ENCODE results near the gene PDZK1. TPM values are rescaled to one million over a fixed set of nuclear protein-coding genes. Genes with fewer than 3 reads are reported as not detected.
"Not testable (repeated sequence)": the region's sequence is repeated elsewhere in the genome, so short reads cannot be mapped to it uniquely, and the experiment has no call there.

Gene PDZK1
- total RNA-seq, 1 experiment from 2014 or later, result not detected

DNA sequence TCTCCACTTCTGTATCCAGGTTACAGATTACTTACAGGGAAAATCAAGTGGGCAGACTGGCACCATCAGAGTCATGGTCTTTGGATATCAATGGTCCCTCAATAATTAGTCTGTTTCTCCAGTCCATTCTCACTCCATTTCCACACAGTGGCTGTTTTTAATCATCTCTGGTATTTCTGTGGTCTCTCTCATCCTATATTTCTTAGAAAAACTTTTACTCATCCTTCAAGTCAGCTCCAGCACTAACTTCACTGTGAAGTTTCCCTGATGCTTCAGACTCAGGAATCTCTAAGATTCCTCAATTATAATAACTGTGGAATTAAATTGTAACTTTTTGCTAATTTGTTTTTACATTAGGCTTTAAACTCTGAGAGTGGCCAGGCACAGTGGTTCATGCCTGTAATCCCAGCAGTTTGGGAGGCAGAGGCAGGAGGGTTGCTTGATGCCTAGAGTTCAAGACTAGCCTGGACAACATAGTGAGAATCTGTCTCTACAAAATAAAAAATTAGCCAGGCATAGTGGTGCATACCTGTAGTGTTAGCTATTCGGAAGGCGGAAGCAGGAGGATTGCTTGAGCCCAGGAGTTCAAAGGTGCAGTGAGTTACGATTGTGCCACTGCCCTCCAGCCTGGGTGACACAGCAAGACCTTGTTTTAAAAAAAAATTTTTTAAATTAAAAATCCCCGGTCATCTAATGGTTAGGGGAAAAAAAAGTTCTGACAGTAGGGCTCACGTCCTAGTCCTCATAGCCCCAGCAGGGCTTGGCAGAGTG lies 22.7 kb upstream of the PDZK1 start:
- no peaks in the 10 kb centered on the region for H3K27me3 ChIP-seq (ENCODE audit: low read length)
- no peaks in the 10 kb centered on the region for H3K9me3 ChIP-seq (ENCODE audit: low read length)
- no peaks in the 10 kb centered on the region for H3K9me2 ChIP-seq (replicated peaks; ENCODE audit: insufficient read depth, low read length)
- no peak overlapping the region for H3K4me2 ChIP-seq (ENCODE audit: low read depth, low read length, poor library complexity, severe bottlenecking)
- no peaks in the 10 kb centered on the region for H3K79me2 ChIP-seq (ENCODE audit: low read length)
- no peaks in the 10 kb centered on the region for H3K36me3 ChIP-seq (ENCODE audit: insufficient read depth, low read length)
- H4K20me1 ChIP-seq (ENCODE audit: insufficient read depth, low read depth, low read length), result no peaks in the 10 kb centered on the region
- no peak overlapping the region for H3K27ac ChIP-seq (ENCODE audit: low read length)
- H3K4me1 ChIP-seq (ENCODE audit: low read length), result peaks cover 11% of the 10 kb centered on the region
- DNase-seq, result no peak
- H3K9ac ChIP-seq (ENCODE audit: low read length), result no peak overlapping the region
- no peak overlapping the region for H2AFZ ChIP-seq (ENCODE audit: low read length)
- no peak overlapping the region for H3K4me3 ChIP-seq (ENCODE audit: low read length)

DNA sequence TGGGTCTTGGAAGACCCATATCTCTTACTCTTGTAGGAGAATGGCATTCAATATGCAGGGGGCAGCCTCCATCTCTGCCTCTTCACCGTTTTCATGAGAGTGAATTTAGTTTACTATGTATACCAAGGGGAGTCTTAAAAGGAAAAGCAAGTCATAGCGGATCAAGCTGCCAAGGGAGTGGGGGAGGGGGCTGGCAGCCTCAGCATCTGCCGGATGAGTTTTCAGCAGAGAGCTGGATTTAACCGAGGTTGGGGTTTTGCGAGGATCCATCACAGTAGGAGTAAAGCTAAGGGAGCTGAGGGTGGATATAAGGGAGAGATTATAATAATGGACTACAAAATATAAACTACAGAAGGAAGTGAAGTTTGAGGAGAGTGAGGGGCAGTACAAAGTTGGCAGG lies 22.0 kb upstream of the PDZK1 start:
- no peaks in the 10 kb centered on the region for H3K9me2 ChIP-seq (replicated peaks; ENCODE audit: insufficient read depth, low read length)
- no peak overlapping the region for H3K9ac ChIP-seq (ENCODE audit: low read length)
- H2AFZ ChIP-seq (ENCODE audit: low read length), result no peak overlapping the region
- no peaks in the 10 kb centered on the region for H3K36me3 ChIP-seq (ENCODE audit: insufficient read depth, low read length)
- no peak overlapping the region for H3K27ac ChIP-seq (ENCODE audit: low read length)
- no peaks in the 10 kb centered on the region for H3K27me3 ChIP-seq (ENCODE audit: low read length)
- H3K79me2 ChIP-seq (ENCODE audit: low read length), result no peaks in the 10 kb centered on the region
- H3K9me3 ChIP-seq (ENCODE audit: low read length), result no peaks in the 10 kb centered on the region
- no peak overlapping the region for H3K4me2 ChIP-seq (ENCODE audit: low read depth, low read length, poor library complexity, severe bottlenecking)
- H3K4me3 ChIP-seq (ENCODE audit: low read length), result no peak overlapping the region
- H4K20me1 ChIP-seq (ENCODE audit: insufficient read depth, low read depth, low read length), result no peaks in the 10 kb centered on the region
- H3K4me1 ChIP-seq (ENCODE audit: low read length), result peaks cover 7% of the 10 kb centered on the region
- DNase-seq, result no peak

DNA sequence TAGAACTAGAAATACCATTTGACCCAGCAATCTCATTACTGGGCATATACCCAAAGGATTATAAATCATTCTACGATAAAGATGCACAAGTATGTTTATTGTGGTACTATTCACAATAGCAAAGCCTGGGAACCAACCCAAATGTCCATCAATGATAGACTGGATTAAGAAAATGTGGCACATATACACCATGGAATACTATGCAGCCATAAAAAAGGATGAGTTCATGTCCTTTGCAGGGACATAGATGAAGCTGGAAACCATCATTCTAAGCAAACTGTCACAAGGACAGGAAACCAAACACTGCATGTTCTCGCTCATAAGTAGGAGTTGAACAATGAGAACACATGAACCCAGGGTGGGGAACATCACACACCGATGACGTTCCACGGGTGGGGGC lies 19.0 kb upstream of the PDZK1 start:
- H3K4me2 ChIP-seq (ENCODE audit: low read depth, low read length, poor library complexity, severe bottlenecking); DNase-seq; H3K4me3 ChIP-seq (ENCODE audit: low read length); H3K4me1 ChIP-seq (ENCODE audit: low read length); H3K9ac ChIP-seq (ENCODE audit: low read length); H3K9me2 ChIP-seq (replicated peaks; ENCODE audit: insufficient read depth, low read length); H3K27ac ChIP-seq (ENCODE audit: low read length); H3K9me3 ChIP-seq (ENCODE audit: low read length); H3K36me3 ChIP-seq (ENCODE audit: insufficient read depth, low read length); H3K79me2 ChIP-seq (ENCODE audit: low read length); H3K27me3 ChIP-seq (ENCODE audit: low read length); H2AFZ ChIP-seq (ENCODE audit: low read length); H4K20me1 ChIP-seq (ENCODE audit: insufficient read depth, low read depth, low read length): not testable (repeated sequence)

DNA sequence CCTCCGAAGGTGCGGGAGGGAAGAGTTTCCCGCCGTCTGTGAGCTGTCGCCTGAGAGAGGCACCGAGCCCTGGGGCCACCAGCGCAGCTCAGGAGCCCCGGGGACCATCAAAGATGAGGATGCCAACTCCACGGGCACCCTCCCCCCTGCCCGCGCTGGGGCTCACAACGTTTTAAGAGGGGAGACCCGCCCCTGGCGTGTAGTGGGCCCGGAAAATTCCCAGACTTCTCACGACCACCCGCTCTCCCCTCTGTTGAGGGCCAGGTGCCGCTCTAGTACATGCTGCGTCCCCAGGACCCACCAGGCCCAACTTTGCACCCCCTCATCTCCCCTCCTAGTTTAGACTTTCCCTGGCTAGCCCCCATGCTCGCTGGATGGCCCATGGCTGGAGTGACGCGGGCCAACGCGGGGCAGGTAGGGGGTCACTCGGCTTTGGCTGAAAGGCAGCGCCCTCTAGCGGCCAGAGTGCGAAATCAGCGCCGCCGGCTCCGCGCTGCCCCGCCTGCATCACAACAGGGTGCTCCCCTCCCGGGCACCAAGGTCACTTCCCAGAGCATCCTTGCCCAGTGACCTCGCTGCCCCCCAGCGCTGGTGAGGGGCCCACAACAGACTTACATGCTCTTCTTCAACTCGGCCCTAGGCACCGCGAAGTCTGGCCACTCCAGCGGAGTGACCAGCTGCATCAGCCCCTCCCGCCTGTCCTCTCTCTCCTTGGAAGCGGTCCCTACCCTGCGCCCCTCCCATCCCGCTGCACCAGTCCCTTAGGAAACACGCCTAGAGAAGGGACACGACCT lies 13.9 kb upstream of the PDZK1 start:
- no peak overlapping the region for H3K27ac ChIP-seq (ENCODE audit: low read length)

DNA sequence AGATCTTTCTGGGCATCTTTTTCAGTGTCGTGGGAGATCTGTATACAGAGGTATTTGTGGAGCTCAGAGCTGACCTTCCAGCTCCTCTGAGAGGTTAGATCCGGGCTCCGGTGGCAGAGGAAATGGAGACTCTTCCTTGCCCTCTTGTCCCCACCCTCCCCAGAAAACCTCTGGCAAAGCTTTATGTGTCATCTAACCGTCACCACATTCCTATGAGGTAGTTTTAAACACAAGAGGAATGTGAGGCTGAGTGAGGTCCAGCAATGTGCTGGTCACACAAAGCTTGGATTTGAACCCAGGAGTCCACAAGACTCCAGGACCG lies 13.3 kb upstream of the PDZK1 start:
- H4K20me1 ChIP-seq (ENCODE audit: insufficient read depth, low read depth, low read length), result no peaks in the 10 kb centered on the region
- no peak overlapping the region for H3K4me3 ChIP-seq (ENCODE audit: low read length)
- H3K27ac ChIP-seq (ENCODE audit: low read length), result no peak overlapping the region
- H3K4me1 ChIP-seq (ENCODE audit: low read length), result peaks cover 7% of the 10 kb centered on the region
- no peaks in the 10 kb centered on the region for H3K9me3 ChIP-seq (ENCODE audit: low read length)
- no peaks in the 10 kb centered on the region for H3K9me2 ChIP-seq (replicated peaks; ENCODE audit: insufficient read depth, low read length)
- DNase-seq, result no peak
- H3K4me2 ChIP-seq (ENCODE audit: low read depth, low read length, poor library complexity, severe bottlenecking), result no peak overlapping the region
- no peaks in the 10 kb centered on the region for H3K36me3 ChIP-seq (ENCODE audit: insufficient read depth, low read length)
- no peak overlapping the region for H3K9ac ChIP-seq (ENCODE audit: low read length)
- no peaks in the 10 kb centered on the region for H3K79me2 ChIP-seq (ENCODE audit: low read length)
- H3K27me3 ChIP-seq (ENCODE audit: low read length), result no peaks in the 10 kb centered on the region
- no peak overlapping the region for H2AFZ ChIP-seq (ENCODE audit: low read length)

More for the DNA sequence above, 13.9 kb upstream of the PDZK1 start:
- 0 out of 2 replicates have a peak overlapping the region, but pooled peaks have one; percentile 19 for H3K9ac ChIP-seq (ENCODE audit: low read length)
- peaks cover 7% of the 10 kb centered on the region for H3K4me1 ChIP-seq (ENCODE audit: low read length)
- H3K9me2 ChIP-seq (replicated peaks; ENCODE audit: insufficient read depth, low read length), result no peaks in the 10 kb centered on the region
- DNase-seq, result peak; percentile 82
- H3K36me3 ChIP-seq (ENCODE audit: insufficient read depth, low read length), result no peaks in the 10 kb centered on the region
- H3K79me2 ChIP-seq (ENCODE audit: low read length), result no peaks in the 10 kb centered on the region
- H3K4me3 ChIP-seq (ENCODE audit: low read length), result no peak overlapping the region
- no peaks in the 10 kb centered on the region for H4K20me1 ChIP-seq (ENCODE audit: insufficient read depth, low read depth, low read length)
- H3K9me3 ChIP-seq (ENCODE audit: low read length), result no peaks in the 10 kb centered on the region
- no peak overlapping the region for H3K4me2 ChIP-seq (ENCODE audit: low read depth, low read length, poor library complexity, severe bottlenecking)
- H2AFZ ChIP-seq (ENCODE audit: low read length), result no peak overlapping the region
- no peaks in the 10 kb centered on the region for H3K27me3 ChIP-seq (ENCODE audit: low read length)

DNA sequence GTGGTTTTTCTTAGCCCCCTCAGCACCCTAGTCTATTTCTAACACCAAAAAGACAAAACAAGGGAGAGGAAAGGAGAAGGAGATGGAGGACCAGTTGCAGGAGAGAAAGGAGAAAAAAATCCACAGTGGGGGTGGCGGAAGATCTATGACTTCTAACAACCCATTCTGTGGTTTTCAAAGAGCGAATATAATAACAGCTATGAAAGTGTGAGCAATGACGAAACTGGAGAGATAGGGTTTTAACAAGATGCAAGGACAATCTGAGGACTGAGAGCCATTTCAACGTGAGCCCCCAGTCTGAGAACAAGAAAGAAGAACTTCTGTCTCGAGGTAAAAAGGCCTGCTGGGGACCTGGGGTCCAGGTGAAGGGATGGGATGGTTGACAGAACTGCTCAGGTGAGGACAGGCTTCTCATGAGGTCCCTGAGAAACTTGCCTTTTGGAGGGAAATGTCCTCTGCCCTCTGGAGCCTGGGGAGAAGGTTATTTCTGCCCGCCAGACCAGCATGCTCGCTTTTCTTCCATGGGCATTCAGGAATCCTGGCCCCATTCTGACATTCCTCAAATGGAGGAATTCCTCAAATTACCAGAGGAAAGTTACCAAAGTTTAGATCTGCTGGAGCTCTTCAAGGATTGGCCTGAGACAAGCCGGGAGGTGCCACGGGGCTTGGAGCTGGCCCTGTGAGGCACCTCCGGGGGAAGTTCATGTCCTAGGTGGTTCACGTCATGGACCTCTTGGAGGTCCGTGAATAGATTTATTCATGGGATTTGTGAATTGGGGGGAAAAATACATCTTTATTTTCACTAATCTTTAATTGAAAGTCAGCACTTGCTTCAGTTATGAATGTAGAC lies 12.3 kb upstream of the PDZK1 start, which contains the start of gene CD160:
Gene CD160, plus strand, starts transcription at position 270 of the 850 bp plus-strand sequence. CDS start 8,829 bp downstream, outside the sequence.
- Histone ChIP-seq H3K4me3 (ENCODE audit: low read length) (no peak within 1 kb of the TSS), H3K4me2 (ENCODE audit: low read depth, low read length, poor library complexity, severe bottlenecking) (no peak within 1 kb of the TSS), H3K9ac (ENCODE audit: low read length) (no peak within 1 kb of the TSS), H3K36me3 (ENCODE audit: insufficient read depth, low read length) (no peaks in the 10 kb centered on the region), H3K27ac (ENCODE audit: low read length) (no peak within 1 kb of the TSS), H2AFZ (ENCODE audit: low read length) (no peak within 1 kb of the TSS), H3K79me2 (ENCODE audit: low read length) (no peaks in the 10 kb centered on the region), H3K27me3 (ENCODE audit: low read length) (no peaks in the 10 kb centered on the region), H3K4me1 (ENCODE audit: low read length) (peaks cover 7% of the 10 kb centered on the region), H3K9me3 (ENCODE audit: low read length) (no peaks in the 10 kb centered on the region), H3K9me2 (replicated peaks; ENCODE audit: insufficient read depth, low read length) (no peaks in the 10 kb centered on the region), H4K20me1 (ENCODE audit: insufficient read depth, low read depth, low read length) (no peaks in the 10 kb centered on the region)
- no peak for DNase-seq

DNA sequence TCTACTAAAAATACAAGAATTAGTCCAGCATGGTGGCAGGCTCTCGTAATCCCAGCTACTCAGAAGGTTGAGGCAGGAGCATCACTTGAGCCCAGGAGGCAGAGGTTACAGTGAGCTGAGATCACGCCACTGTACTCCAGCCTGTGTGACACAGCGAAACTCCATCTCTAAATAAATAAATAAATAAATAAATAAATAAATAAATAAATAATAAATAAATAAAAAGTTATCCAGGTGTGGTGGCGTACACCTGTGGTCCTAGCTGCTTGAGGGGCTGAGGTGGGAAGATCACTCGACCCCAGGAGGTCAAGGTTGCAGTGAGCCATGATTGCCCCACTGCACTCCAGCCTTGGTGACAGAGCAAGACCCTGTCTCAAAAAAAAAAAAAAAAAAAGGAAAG lies 11.3 kb upstream of the PDZK1 start:
- H3K4me1 ChIP-seq (ENCODE audit: low read length); H3K36me3 ChIP-seq (ENCODE audit: insufficient read depth, low read length); H3K4me3 ChIP-seq (ENCODE audit: low read length); H3K9me3 ChIP-seq (ENCODE audit: low read length); DNase-seq; H3K4me2 ChIP-seq (ENCODE audit: low read depth, low read length, poor library complexity, severe bottlenecking); H3K9me2 ChIP-seq (replicated peaks; ENCODE audit: insufficient read depth, low read length); H3K79me2 ChIP-seq (ENCODE audit: low read length); H3K27ac ChIP-seq (ENCODE audit: low read length); H2AFZ ChIP-seq (ENCODE audit: low read length); H4K20me1 ChIP-seq (ENCODE audit: insufficient read depth, low read depth, low read length); H3K9ac ChIP-seq (ENCODE audit: low read length); H3K27me3 ChIP-seq (ENCODE audit: low read length): not testable (repeated sequence)

GRCh38 chr1:145717833-145718232 lies 10.7 kb upstream of the PDZK1 start:
- no peaks in the 10 kb centered on the region for H3K36me3 ChIP-seq (ENCODE audit: insufficient read depth, low read length)

More at GRCh38 chr1:145717833-145718232, 10.7 kb upstream of the PDZK1 start:
- H3K27me3 ChIP-seq (ENCODE audit: low read length), result no peaks in the 10 kb centered on the region
- H3K9ac ChIP-seq (ENCODE audit: low read length), result no peak overlapping the region
- no peak overlapping the region for H3K4me2 ChIP-seq (ENCODE audit: low read depth, low read length, poor library complexity, severe bottlenecking)
- no peaks in the 10 kb centered on the region for H3K79me2 ChIP-seq (ENCODE audit: low read length)
- peaks cover 7% of the 10 kb centered on the region for H3K4me1 ChIP-seq (ENCODE audit: low read length)
- H3K9me2 ChIP-seq (replicated peaks; ENCODE audit: insufficient read depth, low read length), result no peaks in the 10 kb centered on the region
- no peaks in the 10 kb centered on the region for H4K20me1 ChIP-seq (ENCODE audit: insufficient read depth, low read depth, low read length)
- no peak overlapping the region for H2AFZ ChIP-seq (ENCODE audit: low read length)
- H3K9me3 ChIP-seq (ENCODE audit: low read length), result no peaks in the 10 kb centered on the region
- no peak overlapping the region for H3K27ac ChIP-seq (ENCODE audit: low read length)
- no peak overlapping the region for H3K4me3 ChIP-seq (ENCODE audit: low read length)
- DNase-seq, result no peak
